K562 (cell line): ENCODE data around the gene CBX3. TPM values are rescaled to one million over a fixed set of nuclear protein-coding genes. Genes with fewer than 3 reads are reported as not detected.

ENCODE experiments used
- ATF1 ChIP-seq, 2 experiments: fragments of 450-650 bp in 1 of 2; IDR thresholded peaks; 2 replicates each; pipeline ENCODE4 v1.6.1; 2016; ENCODE audit warnings: missing compliant biosample characterization in 1 of 2, missing genetic modification characterization in 1 of 2
- BRD4 ChIP-seq: fragments of 200-600 bp; sonication (generic); IDR thresholded peaks from 2 replicates; pipeline ENCODE4 v1.6.1; 2017; ENCODE audit warnings: inconsistent platforms
- ELK1 ChIP-seq: sonication (generic); formaldehyde crosslinking; IDR thresholded peaks from 2 replicates; pipeline ENCODE4 v1.8.1; 2022; ENCODE audit warnings: missing genetic modification reagents
- EP300 ChIP-seq: IDR thresholded peaks from 2 replicates; pipeline ENCODE4 v1.6.1; 2012; ENCODE audit warnings: low read length, improper control_type of control experiment
- FOXJ2 ChIP-seq: fragments of 200-800 bp; sonication (Bioruptor generic); IDR thresholded peaks from 2 replicates; pipeline ENCODE4 v1.6.1; 2016; ENCODE audit warnings: missing genetic modification characterization, missing compliant biosample characterization
- GABPA ChIP-seq: fragments of 200-800 bp; sonication (Bioruptor generic); conservative IDR thresholded peaks from 2 replicates; pipeline ENCODE4 v1.6.1; 2016; ENCODE audit warnings: low read depth, missing genetic modification characterization, missing compliant biosample characterization
- KLF13 ChIP-seq: fragments of 450-650 bp; IDR thresholded peaks from 2 replicates; pipeline ENCODE4 v1.6.1; 2016; ENCODE audit warnings: missing genetic modification characterization, low read depth, mild to moderate bottlenecking, missing compliant biosample characterization, moderate library complexity, borderline replicate concordance
- MAX ChIP-seq: sonication (generic); formaldehyde crosslinking; IDR thresholded peaks from 2 replicates; pipeline ENCODE4 v1.9.0; 2022; ENCODE audit warnings: mild to moderate bottlenecking, missing genetic modification reagents
- NEUROD1 ChIP-seq: fragments of 150-350 bp; IDR thresholded peaks from 2 replicates; pipeline ENCODE4 v1.6.1; 2014; ENCODE audit warnings: borderline replicate concordance, low read length, low read depth; ENCODE audit not compliant: partially characterized antibody
- PHTF2 ChIP-seq: fragments of 250-450 bp; sonication (Bioruptor Pico); IDR thresholded peaks from 2 replicates; pipeline ENCODE4 v1.5.0; 2021; ENCODE audit warnings: mild to moderate bottlenecking
- PML ChIP-seq: IDR thresholded peaks from 2 replicates; pipeline ENCODE4 v1.6.1; 2012; ENCODE audit warnings: low read length, inconsistent platforms
- RFX5 ChIP-seq: IDR thresholded peaks from 2 replicates; pipeline ENCODE4 v1.6.1; 2011; ENCODE audit warnings: low read depth, mild to moderate bottlenecking, improper control_type of control experiment, low read length
- SRF ChIP-seq, 2 experiments: fragments of 250-450, 450-650 bp in 1 of 2; sonication (Bioruptor Pico) in 1 of 2; sonication (generic) in 1 of 2; formaldehyde crosslinking; IDR thresholded peaks; 2 replicates each; pipeline versions ENCODE4 v1.5.0 to v1.5.1; 2020 to 2022; ENCODE audit warnings: mild to moderate bottlenecking in 1 of 2, missing genetic modification reagents in 1 of 2
- SRSF7 ChIP-seq: fragments of 200-400 bp; formaldehyde crosslinking; optimal IDR thresholded peaks from 2 replicates; pipeline ENCODE3; 2017; ENCODE audit warnings: mild to moderate bottlenecking, low read depth, low read length
- THRA ChIP-seq: fragments of 450-650 bp; IDR thresholded peaks from 2 replicates; pipeline ENCODE4 v1.6.1; 2017; ENCODE audit warnings: mild to moderate bottlenecking, moderate library complexity
- U2AF1 ChIP-seq: fragments of 200-400 bp; formaldehyde crosslinking; optimal IDR thresholded peaks from 2 replicates; pipeline ENCODE3; 2017; ENCODE audit warnings: mild to moderate bottlenecking, low read depth, low read length, moderate library complexity
- ZC3H8 ChIP-seq: fragments of 450-650 bp; IDR thresholded peaks from 2 replicates; pipeline ENCODE4 v1.6.1; 2017
- ZFP1 ChIP-seq: fragments of 450-650 bp; formaldehyde crosslinking; IDR thresholded peaks from 2 replicates; pipeline ENCODE4 v1.4.0; 2020; ENCODE audit warnings: mild to moderate bottlenecking, mixed read lengths
- ZNF197 ChIP-seq: fragments of 200-800 bp; sonication (Bioruptor generic); IDR thresholded peaks from 2 replicates; pipeline ENCODE4 v1.6.1; 2016; ENCODE audit warnings: low read depth, missing genetic modification characterization, missing compliant biosample characterization
- polyA plus RNA-seq, 8 experiments: library from polyadenylated mRNA; depleted of rRNA in 4 of 8; stranded (reverse) in 5 of 8; unstranded in 3 of 8; fragments of >200 nt; fragmentation: Nextera tagmentation in 2 of 8; fragmentation: Illumina TruSeq in 1 of 8; extraction: Ambion mirVana in 2 of 8; extraction: Trizol in 1 of 8; gene quantifications; 2 replicates each; pipeline versions ENCODE4 v1.2.1 to v1.2.3, GENCODE V29; 2011 to 2014; ENCODE audit warnings: inconsistent platforms in 1 of 8, missing spikeins in 1 of 8
- total RNA-seq, 7 experiments: library from RNA; depleted of rRNA in 6 of 7; stranded (reverse); fragments of >200 nt in 6 of 7; fragmentation: Illumina TruSeq in 2 of 7; extraction: Trizol in 2 of 7; gene quantifications; 2 replicates each; pipeline versions ENCODE4 v1.2.1 to v1.2.3, GENCODE V29; 2011 to 2021; ENCODE audit warnings: low replicate concordance in 1 of 7
- TF ChIP-seq, protein P1 (sequence below): sonication (generic); formaldehyde crosslinking; IDR thresholded peaks from 2 replicates; pipeline ENCODE4 v1.8.1; 2023; ENCODE audit warnings: missing genetic modification reagents, mild to moderate bottlenecking, borderline replicate concordance

The CBX3 gene
- total and polyA plus RNA-seq, 9 of the 15 experiments (the other 6 are each of a cell fraction or from before 2014, with no cell fraction given): 198 to 413 (median 328) TPM

DNA sequence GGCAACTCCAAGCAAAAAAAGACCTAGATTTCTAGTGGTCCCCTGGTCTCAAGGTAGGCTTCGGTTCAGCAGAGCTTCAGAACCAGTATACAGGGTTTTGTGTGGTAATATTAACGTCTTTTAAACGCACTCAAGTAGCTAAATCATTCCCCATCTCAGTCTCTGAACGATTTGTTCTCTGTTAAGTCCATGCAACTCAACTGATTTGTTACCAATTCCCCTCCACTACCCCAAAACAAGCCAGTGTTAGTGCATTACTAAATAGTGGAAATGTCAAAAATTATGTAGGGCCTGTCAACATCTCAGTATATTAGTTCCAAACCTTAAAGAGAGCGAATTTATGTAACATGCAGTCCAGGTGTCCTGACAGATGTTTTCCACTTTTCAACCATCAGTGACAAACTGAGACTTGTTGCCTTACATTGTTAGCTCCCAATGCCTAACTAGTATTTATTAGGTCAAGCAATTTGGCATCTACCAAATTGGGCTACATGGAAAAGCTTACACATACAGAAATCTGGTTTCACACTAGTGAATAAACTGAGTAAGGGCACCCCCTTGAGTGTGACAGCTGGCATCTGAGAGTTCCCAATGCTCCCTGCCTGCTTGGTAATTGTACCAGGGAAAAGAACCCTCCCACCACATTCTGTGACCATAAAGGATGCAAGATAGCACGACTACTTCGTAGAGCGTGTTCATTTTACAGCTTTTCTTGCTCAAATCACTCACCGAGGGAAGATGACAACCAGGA is 13.2 kb upstream of the CBX3 start (continued):
- 0 out of 2 replicates have a peak, but pooled peaks have one; percentile 70 for TF ChIP-seq PHTF2 (CRISPR knock-in tag)
- TF ChIP-seq BRD4: no peak
- TF ChIP-seq ATF1 (CRISPR knock-in tag; IDR thresholded peaks at IDR 0.05): no peak
- TF ChIP-seq ATF1 (tag; IDR thresholded peaks at IDR 0.05): no peak
- no peak for TF ChIP-seq U2AF1
- TF ChIP-seq ZNF197: 0 out of 2 replicates have a peak, but pooled peaks have one; percentile 30
- no peak for TF ChIP-seq FOXJ2 (tag)
- TF ChIP-seq NEUROD1: no peak
- no peak for TF ChIP-seq MAX (CRISPR knock-in tag)
- TF ChIP-seq, protein P1, sequence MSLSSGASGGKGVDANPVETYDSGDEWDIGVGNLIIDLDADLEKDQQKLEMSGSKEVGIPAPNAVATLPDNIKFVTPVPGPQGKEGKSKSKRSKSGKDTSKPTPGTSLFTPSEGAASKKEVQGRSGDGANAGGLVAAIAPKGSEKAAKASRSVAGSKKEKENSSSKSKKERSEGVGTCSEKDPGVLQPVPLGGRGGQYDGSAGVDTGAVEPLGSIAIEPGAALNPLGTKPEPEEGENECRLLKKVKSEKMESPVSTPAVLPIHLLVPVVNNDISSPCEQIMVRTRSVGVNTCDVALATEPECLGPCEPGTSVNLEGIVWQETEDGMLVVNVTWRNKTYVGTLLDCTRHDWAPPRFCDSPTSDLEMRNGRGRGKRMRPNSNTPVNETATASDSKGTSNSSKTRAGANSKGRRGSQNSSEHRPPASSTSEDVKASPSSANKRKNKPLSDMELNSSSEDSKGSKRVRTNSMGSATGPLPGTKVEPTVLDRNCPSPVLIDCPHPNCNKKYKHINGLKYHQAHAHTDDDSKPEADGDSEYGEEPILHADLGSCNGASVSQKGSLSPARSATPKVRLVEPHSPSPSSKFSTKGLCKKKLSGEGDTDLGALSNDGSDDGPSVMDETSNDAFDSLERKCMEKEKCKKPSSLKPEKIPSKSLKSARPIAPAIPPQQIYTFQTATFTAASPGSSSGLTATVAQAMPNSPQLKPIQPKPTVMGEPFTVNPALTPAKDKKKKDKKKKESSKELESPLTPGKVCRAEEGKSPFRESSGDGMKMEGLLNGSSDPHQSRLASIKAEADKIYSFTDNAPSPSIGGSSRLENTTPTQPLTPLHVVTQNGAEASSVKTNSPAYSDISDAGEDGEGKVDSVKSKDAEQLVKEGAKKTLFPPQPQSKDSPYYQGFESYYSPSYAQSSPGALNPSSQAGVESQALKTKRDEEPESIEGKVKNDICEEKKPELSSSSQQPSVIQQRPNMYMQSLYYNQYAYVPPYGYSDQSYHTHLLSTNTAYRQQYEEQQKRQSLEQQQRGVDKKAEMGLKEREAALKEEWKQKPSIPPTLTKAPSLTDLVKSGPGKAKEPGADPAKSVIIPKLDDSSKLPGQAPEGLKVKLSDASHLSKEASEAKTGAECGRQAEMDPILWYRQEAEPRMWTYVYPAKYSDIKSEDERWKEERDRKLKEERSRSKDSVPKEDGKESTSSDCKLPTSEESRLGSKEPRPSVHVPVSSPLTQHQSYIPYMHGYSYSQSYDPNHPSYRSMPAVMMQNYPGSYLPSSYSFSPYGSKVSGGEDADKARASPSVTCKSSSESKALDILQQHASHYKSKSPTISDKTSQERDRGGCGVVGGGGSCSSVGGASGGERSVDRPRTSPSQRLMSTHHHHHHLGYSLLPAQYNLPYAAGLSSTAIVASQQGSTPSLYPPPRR (CRISPR knock-in tag): no peak
- TF ChIP-seq RFX5: no peak
- TF ChIP-seq EP300: no peak
- no peak; the same call in 1 of the 2 replicates for TF ChIP-seq PML
- TF ChIP-seq SRF (CRISPR knock-in tag; IDR thresholded peaks at IDR 0.05): no peak
- TF ChIP-seq SRSF7: no peak
- no peak for TF ChIP-seq ZFP1 (CRISPR knock-in tag)
- no peak for TF ChIP-seq THRA
- no peak for TF ChIP-seq GABPA (tag)
- no peak for TF ChIP-seq ZC3H8
- TF ChIP-seq ELK1 (CRISPR knock-in tag): no peak
- no peak for TF ChIP-seq KLF13 (tag)
